ENCODE measurements around the gene CORO2B.

Gene CORO2B

DNA sequence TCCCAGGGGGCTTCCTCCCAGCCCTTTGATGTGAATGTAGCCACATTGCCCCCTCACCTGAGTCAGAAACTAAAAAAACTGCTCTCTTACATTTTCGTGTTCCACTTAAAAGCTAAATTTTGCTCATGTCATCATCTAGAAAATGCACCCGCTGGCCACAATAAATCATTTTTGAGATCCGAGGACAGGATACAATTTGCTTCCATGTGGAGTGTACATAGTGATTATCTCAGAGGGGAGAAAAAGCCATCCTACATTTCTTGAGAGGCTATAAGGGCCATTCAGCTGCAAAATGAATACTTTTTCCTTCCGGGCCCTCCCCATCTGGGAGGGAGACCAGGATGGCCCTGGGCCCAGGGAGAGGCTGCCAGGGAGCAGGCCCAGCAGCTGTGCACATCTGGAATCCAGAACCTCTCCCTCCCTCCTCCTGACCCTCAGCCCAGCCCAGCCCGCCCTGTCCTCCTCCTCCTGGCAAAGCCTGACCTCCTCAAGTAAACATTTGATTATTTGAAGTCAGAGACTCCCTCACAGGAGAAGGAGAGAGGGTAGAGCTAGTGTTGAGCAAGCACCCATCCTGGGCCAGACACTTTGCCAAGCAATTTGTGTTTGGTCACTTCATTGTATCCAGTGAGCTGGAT, 59.1 kb downstream of the CORO2B start:
- DNase-seq (no peak), ATAC-seq (ENCODE audit: insufficient read depth, low read depth) (no peak)
- Histone ChIP-seq H3K79me2 (ENCODE audit: insufficient read depth, low read length) (no peaks in the 10 kb centered on the region), H3K9me3 (ENCODE audit: insufficient read depth, low read length, severe bottlenecking) (no peaks in the 10 kb centered on the region), H2AFZ (ENCODE audit: low read depth, low read length) (no peak overlapping the region), H3K27me3 (ENCODE audit: insufficient read depth, low read length, poor library complexity) (no peaks in the 10 kb centered on the region), H4K20me1 (ENCODE audit: insufficient read depth, low read length) (no peaks in the 10 kb centered on the region), H3K4me3 (ENCODE audit: low read depth in 1 of 2, low read length in 2 of 2) (no peak overlapping the region), H3K4me1 (ENCODE audit: insufficient read depth, low read length) (no peaks in the 10 kb centered on the region), H3K27ac (ENCODE audit: low read length) (no peak overlapping the region), H3K9ac (ENCODE audit: low read depth, low read length) (no peak overlapping the region), H3K36me3 (ENCODE audit: insufficient read depth, low read length) (no peaks in the 10 kb centered on the region), H3K4me2 (ENCODE audit: insufficient read depth, low read length) (no peak overlapping the region)
- TF ChIP-seq, protein P1, sequence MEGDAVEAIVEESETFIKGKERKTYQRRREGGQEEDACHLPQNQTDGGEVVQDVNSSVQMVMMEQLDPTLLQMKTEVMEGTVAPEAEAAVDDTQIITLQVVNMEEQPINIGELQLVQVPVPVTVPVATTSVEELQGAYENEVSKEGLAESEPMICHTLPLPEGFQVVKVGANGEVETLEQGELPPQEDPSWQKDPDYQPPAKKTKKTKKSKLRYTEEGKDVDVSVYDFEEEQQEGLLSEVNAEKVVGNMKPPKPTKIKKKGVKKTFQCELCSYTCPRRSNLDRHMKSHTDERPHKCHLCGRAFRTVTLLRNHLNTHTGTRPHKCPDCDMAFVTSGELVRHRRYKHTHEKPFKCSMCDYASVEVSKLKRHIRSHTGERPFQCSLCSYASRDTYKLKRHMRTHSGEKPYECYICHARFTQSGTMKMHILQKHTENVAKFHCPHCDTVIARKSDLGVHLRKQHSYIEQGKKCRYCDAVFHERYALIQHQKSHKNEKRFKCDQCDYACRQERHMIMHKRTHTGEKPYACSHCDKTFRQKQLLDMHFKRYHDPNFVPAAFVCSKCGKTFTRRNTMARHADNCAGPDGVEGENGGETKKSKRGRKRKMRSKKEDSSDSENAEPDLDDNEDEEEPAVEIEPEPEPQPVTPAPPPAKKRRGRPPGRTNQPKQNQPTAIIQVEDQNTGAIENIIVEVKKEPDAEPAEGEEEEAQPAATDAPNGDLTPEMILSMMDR (IDR thresholded peaks at IDR 0.05; ENCODE audit: borderline replicate concordance, extremely low read depth, low read length, poor library complexity, severe bottlenecking), result no peak
- no peak for TF ChIP-seq EZH2 (IDR thresholded peaks at IDR 0.05; ENCODE audit: borderline replicate concordance, low read depth, low read length, severe bottlenecking)

DNA sequence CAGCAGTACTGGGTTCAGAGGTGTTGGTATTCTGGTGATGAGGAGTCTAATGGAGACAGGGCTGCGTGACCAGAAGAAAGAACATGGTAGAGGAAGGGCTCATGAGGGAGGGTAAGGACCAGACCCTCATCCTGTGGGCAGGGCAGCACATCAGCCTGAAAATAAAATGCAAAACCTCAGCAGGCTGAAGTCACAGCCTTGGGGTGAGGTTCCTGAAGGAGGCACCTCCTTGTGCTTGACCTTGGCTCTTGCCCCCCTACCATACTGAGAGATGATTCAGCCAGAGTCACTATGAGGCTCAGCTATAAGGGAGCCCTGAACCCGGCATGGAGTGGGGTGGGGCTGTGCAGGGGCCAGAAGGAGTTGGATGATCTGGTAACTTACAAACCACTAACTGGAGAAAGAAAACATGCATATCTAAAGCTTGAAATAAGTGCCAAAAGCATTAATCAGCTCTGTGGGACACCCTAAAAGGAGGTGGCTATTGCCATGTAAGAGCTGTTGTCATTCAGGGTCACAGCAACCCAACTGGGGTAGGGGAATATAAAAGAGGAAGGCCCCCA, 60.2 kb downstream of the CORO2B start:
- Histone ChIP-seq H3K4me3 (ENCODE audit: low read depth in 1 of 2, low read length in 2 of 2) (no peak overlapping the region), H3K9me3 (ENCODE audit: insufficient read depth, low read length, severe bottlenecking) (no peaks in the 10 kb centered on the region), H2AFZ (ENCODE audit: low read depth, low read length) (no peak overlapping the region), H3K9ac (ENCODE audit: low read depth, low read length) (no peak overlapping the region), H4K20me1 (ENCODE audit: insufficient read depth, low read length) (no peaks in the 10 kb centered on the region), H3K4me1 (ENCODE audit: insufficient read depth, low read length) (no peaks in the 10 kb centered on the region), H3K27me3 (ENCODE audit: insufficient read depth, low read length, poor library complexity) (no peaks in the 10 kb centered on the region), H3K79me2 (ENCODE audit: insufficient read depth, low read length) (no peaks in the 10 kb centered on the region), H3K27ac (ENCODE audit: low read length) (no peak overlapping the region), H3K36me3 (ENCODE audit: insufficient read depth, low read length) (no peaks in the 10 kb centered on the region), H3K4me2 (ENCODE audit: insufficient read depth, low read length) (no peak overlapping the region)
- no peak for TF ChIP-seq EZH2 (IDR thresholded peaks at IDR 0.05; ENCODE audit: borderline replicate concordance, low read depth, low read length, severe bottlenecking)
- TF ChIP-seq, protein P1 (IDR thresholded peaks at IDR 0.05; ENCODE audit: borderline replicate concordance, extremely low read depth, low read length, poor library complexity, severe bottlenecking), result no peak
- ATAC-seq (ENCODE audit: insufficient read depth, low read depth), result no peak
- no peak for DNase-seq

DNA sequence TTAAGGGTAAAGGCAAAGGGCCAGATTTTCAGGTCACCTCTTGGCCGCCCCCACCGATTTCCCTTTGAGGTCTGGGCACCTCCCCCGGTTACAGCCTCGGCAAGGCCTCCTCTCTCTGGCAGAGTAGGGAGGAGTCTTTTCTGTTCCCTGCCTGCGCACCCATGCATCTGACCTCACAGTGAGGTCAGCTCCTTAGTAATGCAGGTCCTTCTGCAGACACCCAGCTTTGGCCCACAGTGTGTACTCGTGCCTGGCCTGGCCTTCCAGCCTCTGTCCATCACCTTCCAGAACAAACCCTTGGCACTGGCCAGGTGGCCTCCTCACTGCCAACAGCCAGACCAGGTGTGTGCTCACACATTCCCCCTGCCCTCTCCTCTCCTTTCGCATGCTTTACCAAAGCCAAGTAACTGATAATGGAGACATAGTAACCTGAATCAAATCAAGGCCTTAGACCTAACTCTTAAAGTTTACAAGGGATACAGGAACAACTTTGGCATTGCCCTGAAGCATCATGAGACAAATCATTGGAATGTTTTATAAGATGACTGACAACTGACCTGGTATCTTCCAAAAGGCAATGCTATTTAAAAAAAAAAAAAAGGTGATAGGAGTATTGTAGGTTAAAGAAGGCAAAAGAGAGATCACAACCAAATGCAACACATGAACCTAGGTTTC, 61.3 kb downstream of the CORO2B start:
- DNase-seq, result no peak

More for the DNA sequence above, 61.3 kb downstream of the CORO2B start:
- H3K4me2 ChIP-seq (ENCODE audit: insufficient read depth, low read length), result no peak overlapping the region
- no peaks in the 10 kb centered on the region for H4K20me1 ChIP-seq (ENCODE audit: insufficient read depth, low read length)
- H3K27ac ChIP-seq (ENCODE audit: low read length), result no peak overlapping the region
- no peaks in the 10 kb centered on the region for H3K27me3 ChIP-seq (ENCODE audit: insufficient read depth, low read length, poor library complexity)
- no peaks in the 10 kb centered on the region for H3K36me3 ChIP-seq (ENCODE audit: insufficient read depth, low read length)
- H3K4me1 ChIP-seq (ENCODE audit: insufficient read depth, low read length), result no peaks in the 10 kb centered on the region
- H3K4me3 ChIP-seq (ENCODE audit: low read depth in 1 of 2, low read length in 2 of 2), result no peak overlapping the region
- no peak for ATAC-seq (ENCODE audit: insufficient read depth, low read depth)
- TF ChIP-seq, protein P1 (IDR thresholded peaks at IDR 0.05; ENCODE audit: borderline replicate concordance, extremely low read depth, low read length, poor library complexity, severe bottlenecking), result no peak
- no peak for TF ChIP-seq EZH2 (IDR thresholded peaks at IDR 0.05; ENCODE audit: borderline replicate concordance, low read depth, low read length, severe bottlenecking)
- H3K79me2 ChIP-seq (ENCODE audit: insufficient read depth, low read length), result no peaks in the 10 kb centered on the region
- H2AFZ ChIP-seq (ENCODE audit: low read depth, low read length), result no peak overlapping the region
- H3K9ac ChIP-seq (ENCODE audit: low read depth, low read length), result no peak overlapping the region
- no peaks in the 10 kb centered on the region for H3K9me3 ChIP-seq (ENCODE audit: insufficient read depth, low read length, severe bottlenecking)

Data from DND-41 (cell line).